OCI-LY7 (cell line): ENCODE measurements around the gene RSRP1.

Experiments
- CTCF ChIP-seq: fragments of 200-600 bp; sonication (generic); conservative IDR thresholded peaks from 2 replicates; pipeline ENCODE4 v1.5.1; 2014; ENCODE audit warnings: mild to moderate bottlenecking, antibody characterized with exemption, low read length, moderate library complexity, mixed read lengths
- EZH2phosphoT487 ChIP-seq: fragments of 200-600 bp; sonication (generic); IDR thresholded peaks from 2 replicates; pipeline ENCODE4 v1.6.1; 2018; ENCODE audit warnings: low read depth, borderline replicate concordance, mild to moderate bottlenecking, mixed run types, antibody characterized with exemption, low read length, moderate library complexity, mixed read lengths

GRCh38 chr1:25257196-25257595 lies 9.9 kb upstream of the RSRP1 start:
- TF ChIP-seq CTCF (no peak), EZH2phosphoT487 (no peak)
